ENCODE results near the gene COL18A1. TPM values are rescaled to one million over a fixed set of nuclear protein-coding genes. Genes with fewer than 3 reads are reported as not detected.

The COL18A1 gene
- total RNA-seq, 4 donors from 2014 or later: 19.3 to 121 (median 23.3) TPM

GRCh38 chr21:45418301-45419071 is 13.5 kb downstream of the COL18A1 start:
- Histone ChIP-seq H3K4me1 (peaks cover 0 to 9% (median 2%) of the 10 kb centered on the region in 4 donors), H3K36me3 (no peaks in the 10 kb centered on the region), H3K27ac (peak overlapping the region in 2 of 4 donors; percentile 18), H3K9me3 (no peaks in the 10 kb centered on the region), H3K27me3 (no peaks in the 10 kb centered on the region), H3K4me3 (no peak overlapping the region)
- DNase-seq: no peak
- TF ChIP-seq POLR2A (IDR thresholded peaks at IDR 0.05) (no peak), CTCF (IDR thresholded peaks at IDR 0.05) (no peak), EP300 (IDR thresholded peaks at IDR 0.05; ENCODE audit: low read depth) (no peak), POLR2AphosphoS5 (IDR thresholded peaks at IDR 0.05) (no peak)
- intact Hi-C loops (cut with DNase I; ENCODE audit: low total_unique reads) (no loop called here), in situ Hi-C loops (cut with MboI; ENCODE audit: low pct_ligation_motif_present in 1 of 4, low pct_unique_long_range_greater_than_20kb in 1 of 4, low sequenced_read_pairs in 3 of 4) (no loop called here)
- 79% methylated on average over 34 of the region's 34 CpGs; no CpG with 5 or more reads in 1 of the 2 donors for WGBS, 2 donors (ENCODE audit: low coverage in 1 of 2)

GRCh38 chr21:45419162-45419561 is 14.2 kb downstream of the COL18A1 start:
- 93 to 94% methylated on average over 14 to 25 of the region's 25 CpGs for whole genome bisulfite sequencing, 2 donors (ENCODE audit: low coverage in 1 of 2)
- intact Hi-C loops (cut with DNase I; ENCODE audit: low total_unique reads): no loop called here
- TF ChIP-seq CTCF (IDR thresholded peaks at IDR 0.05) (no peak), POLR2A (IDR thresholded peaks at IDR 0.05) (no peak), POLR2AphosphoS5 (IDR thresholded peaks at IDR 0.05) (no peak), EP300 (IDR thresholded peaks at IDR 0.05; ENCODE audit: low read depth) (no peak)
- Histone ChIP-seq H3K27me3 (no peaks in the 10 kb centered on the region), H3K4me3 (no peak overlapping the region), H3K9me3 (no peaks in the 10 kb centered on the region), H3K27ac (no peak overlapping the region), H3K36me3 (no peaks in the 10 kb centered on the region), H3K4me1 (peaks cover 0 to 9% (median 2%) of the 10 kb centered on the region in 4 donors)
- no peak for DNase-seq
- in situ Hi-C loops (cut with MboI; ENCODE audit: low pct_ligation_motif_present in 1 of 4, low pct_unique_long_range_greater_than_20kb in 1 of 4, low sequenced_read_pairs in 3 of 4): no loop called here

- Histone ChIP-seq H3K36me3 (no peaks in the 10 kb centered on the region), H3K27ac (no peak overlapping the region), H3K4me3 (no peak overlapping the region), H3K9me3 (no peaks in the 10 kb centered on the region), H3K27me3 (no peaks in the 10 kb centered on the region), H3K4me1 (peaks cover 0 to 9% (median 2%) of the 10 kb centered on the region in 4 donors)
- WGBS, 2 donors (ENCODE audit: low coverage in 1 of 2): 52 to 54% methylated on average over 8 to 36 of the region's 36 CpGs
- intact Hi-C loops (cut with DNase I; ENCODE audit: low total_unique reads): no loop called here
- DNase-seq: no peak
- TF ChIP-seq CTCF (IDR thresholded peaks at IDR 0.05) (no peak), EP300 (IDR thresholded peaks at IDR 0.05; ENCODE audit: low read depth) (no peak), POLR2AphosphoS5 (IDR thresholded peaks at IDR 0.05) (no peak), POLR2A (IDR thresholded peaks at IDR 0.05) (no peak)
- in situ Hi-C loops (cut with MboI; ENCODE audit: low pct_ligation_motif_present in 1 of 4, low pct_unique_long_range_greater_than_20kb in 1 of 4, low sequenced_read_pairs in 3 of 4): no loop called here
These were observed 15.4 kb downstream of the COL18A1 start for GRCh38 chr21:45420061-45421041.

Data from transverse colon (tissue), 4 donors.